Esophagus (tissue), 2 donors: ENCODE results near the gene MAP2. TPM values are rescaled to one million over a fixed set of nuclear protein-coding genes. Genes with fewer than 3 reads are reported as not detected.

Experiments
- H3K27ac ChIP-seq, 2 donors: one replicate each; pipeline ENCODE4 v1.5.1; 2013; ENCODE audit warnings: low read depth in 2 of 2, mild to moderate bottlenecking in 2 of 2, inconsistent platforms in 1 of 2, low read length in 1 of 2, moderate library complexity in 1 of 2
- H3K27me3 ChIP-seq, 2 donors: one replicate each; pipeline ENCODE4 v1.6.1; 2013; ENCODE audit warnings: low read length in 2 of 2, control low read depth in 1 of 2, mild to moderate bottlenecking in 1 of 2; ENCODE audit not compliant: insufficient read depth in 2 of 2, control insufficient read depth in 1 of 2
- H3K36me3 ChIP-seq, 2 donors: one replicate each; pipeline ENCODE4 v1.6.1; 2013; ENCODE audit warnings: low read length in 1 of 2; ENCODE audit not compliant: control insufficient read depth in 2 of 2, insufficient read depth in 2 of 2
- H3K4me1 ChIP-seq, 2 donors: one replicate each; pipeline ENCODE4 v1.6.1; 2013; ENCODE audit warnings: low read length in 1 of 2; ENCODE audit not compliant: control insufficient read depth in 2 of 2, insufficient read depth in 2 of 2
- H3K4me3 ChIP-seq, 2 donors: one replicate each; pipeline ENCODE4 v1.5.1; 2013; ENCODE audit warnings: low read length in 2 of 2, mild to moderate bottlenecking in 2 of 2, low read depth in 1 of 2, moderate library complexity in 1 of 2
- H3K9me3 ChIP-seq, 2 donors: one replicate each; pipeline ENCODE4 v1.6.1; 2013; ENCODE audit warnings: mild to moderate bottlenecking in 2 of 2, low read depth in 1 of 2, low read length in 1 of 2, moderate library complexity in 1 of 2; ENCODE audit not compliant: control insufficient read depth in 2 of 2, insufficient read depth in 1 of 2
- WGBS, 2 donors: extraction: QIAGEN DNeasy Blood & Tissue Kit; methylation state at CpG; one replicate each; pipeline ENCODE4 v1.1.7; 2013; 5-methylcytosine and 5-hydroxymethylcytosine counted together
- polyA plus RNA-seq, 2 donors: library from polyadenylated mRNA; stranded (reverse); fragments of 200-250 nt; gene quantifications; one replicate each; pipeline ENCODE4 v1.2.3, GENCODE V29; 2013
- donor health status: healthy with polysubstance abuse.
- donor health status: Bipolar disorder and iron deficiency.

MAP2 gene
- polyA plus RNA-seq, result 1 to 10 TPM; 4.4 to 5.2 TPM

GRCh38 chr2:209423562-209424198, at the start of gene MAP2:
Gene MAP2 (plus strand): TSS chr2:209424047. CDS start chr2:209653171, 229,124 bp downstream.
- Histone ChIP-seq H3K9me3 (no peaks in the 10 kb centered on the region), H3K27me3 (no peaks in the 10 kb centered on the region), H3K36me3 (no peaks in the 10 kb centered on the region), H3K4me3 (peak within 1 kb of the TSS; percentile 58 to 74), H3K27ac (peak within 1 kb of the TSS; percentile 75 to 88), H3K4me1 (no peaks in the 10 kb centered on the region)
- 2 to 4% methylated on average over 38 to 57 of the region's 57 CpGs for WGBS, 2 donors

GRCh38 chr2:209376686-209377085, 47.2 kb upstream of the MAP2 start:
- peaks cover 0 to 3% of the 10 kb centered on the region in 2 donors for H3K9me3 ChIP-seq
- H3K4me3 ChIP-seq, result no peak overlapping the region
- H3K36me3 ChIP-seq, result no peaks in the 10 kb centered on the region
- no peaks in the 10 kb centered on the region for H3K27me3 ChIP-seq
- no peak overlapping the region for H3K27ac ChIP-seq
- no peaks in the 10 kb centered on the region for H3K4me1 ChIP-seq
- 87 to 90% methylated on average over 1 of the region's 1 CpG for WGBS, 2 donors

GRCh38 chr2:209380293-209380692, 43.6 kb upstream of the MAP2 start:
- H3K36me3 ChIP-seq, result no peaks in the 10 kb centered on the region
- 63% methylated on average over 1 of the region's 1 CpG for WGBS, 2 donors
- no peak overlapping the region for H3K4me3 ChIP-seq

GRCh38 chr2:209381091-209381490, 42.8 kb upstream of the MAP2 start:
- Histone ChIP-seq H3K4me1 (no peaks in the 10 kb centered on the region), H3K36me3 (no peaks in the 10 kb centered on the region), H3K27ac (no peak overlapping the region), H3K4me3 (no peak overlapping the region), H3K9me3 (peaks cover 0 to 3% of the 10 kb centered on the region in 2 donors), H3K27me3 (no peaks in the 10 kb centered on the region)
- WGBS, 2 donors, result 42 to 45% methylated on average over 3 of the region's 3 CpGs

More at GRCh38 chr2:209380293-209380692, 43.6 kb upstream of the MAP2 start:
- H3K9me3 ChIP-seq, result peaks cover 0 to 3% of the 10 kb centered on the region in 2 donors
- H3K4me1 ChIP-seq, result no peaks in the 10 kb centered on the region
- H3K27ac ChIP-seq, result peak overlapping the region; percentile 20 to 21
- H3K27me3 ChIP-seq, result no peaks in the 10 kb centered on the region

- no peaks in the 10 kb centered on the region for H3K4me1 ChIP-seq
- no peaks in the 10 kb centered on the region for H3K36me3 ChIP-seq
- no peaks in the 10 kb centered on the region for H3K27me3 ChIP-seq
- H3K4me3 ChIP-seq, result no peak overlapping the region
- no peaks in the 10 kb centered on the region for H3K9me3 ChIP-seq
- peak overlapping the region; percentile 78 to 81 for H3K27ac ChIP-seq
Measured at GRCh38 chr2:209382775-209383174, 41.1 kb upstream of the MAP2 start.

GRCh38 chr2:209383212-209383611, 40.6 kb upstream of the MAP2 start:
- Histone ChIP-seq H3K27ac (peak overlapping the region; percentile 78 to 81), H3K36me3 (no peaks in the 10 kb centered on the region), H3K4me3 (no peak overlapping the region), H3K4me1 (no peaks in the 10 kb centered on the region), H3K27me3 (no peaks in the 10 kb centered on the region), H3K9me3 (no peaks in the 10 kb centered on the region)

- Histone ChIP-seq H3K27ac (no peak overlapping the region), H3K27me3 (no peaks in the 10 kb centered on the region)
- WGBS, 2 donors, result 94 to 97% methylated on average over 34 of the region's 34 CpGs
Measured at GRCh38 chr2:209387389-209387788, 36.5 kb upstream of the MAP2 start.

GRCh38 chr2:209388446-209389037, 35.3 kb upstream of the MAP2 start:
- 75 to 76% methylated on average over 4 of the region's 4 CpGs for WGBS, 2 donors

More at GRCh38 chr2:209387389-209387788, 36.5 kb upstream of the MAP2 start:
- Histone ChIP-seq H3K36me3 (no peaks in the 10 kb centered on the region), H3K4me1 (no peaks in the 10 kb centered on the region), H3K4me3 (no peak overlapping the region), H3K9me3 (no peaks in the 10 kb centered on the region)

GRCh38 chr2:209389171-209389618, 34.7 kb upstream of the MAP2 start:
- no peak overlapping the region for H3K27ac ChIP-seq
- H3K27me3 ChIP-seq, result no peaks in the 10 kb centered on the region
- no peaks in the 10 kb centered on the region for H3K4me1 ChIP-seq
- no peaks in the 10 kb centered on the region for H3K9me3 ChIP-seq
- no peaks in the 10 kb centered on the region for H3K36me3 ChIP-seq
- WGBS, 2 donors, result 33 to 36% methylated on average over 5 of the region's 5 CpGs
- no peak overlapping the region for H3K4me3 ChIP-seq

More at GRCh38 chr2:209388446-209389037, 35.3 kb upstream of the MAP2 start:
- Histone ChIP-seq H3K4me3 (no peak overlapping the region), H3K27ac (no peak overlapping the region), H3K36me3 (no peaks in the 10 kb centered on the region), H3K4me1 (no peaks in the 10 kb centered on the region), H3K27me3 (no peaks in the 10 kb centered on the region), H3K9me3 (no peaks in the 10 kb centered on the region)

- WGBS, 2 donors, result 45 to 48% methylated on average over 1 of the region's 1 CpG
- Histone ChIP-seq H3K27ac (no peak overlapping the region), H3K4me3 (no peak overlapping the region)
Measured at GRCh38 chr2:209390839-209391238, 33.0 kb upstream of the MAP2 start.

More at GRCh38 chr2:209390839-209391238, 33.0 kb upstream of the MAP2 start:
- no peaks in the 10 kb centered on the region for H3K36me3 ChIP-seq
- no peaks in the 10 kb centered on the region for H3K27me3 ChIP-seq
- H3K9me3 ChIP-seq, result no peaks in the 10 kb centered on the region
- H3K4me1 ChIP-seq, result no peaks in the 10 kb centered on the region
